ENCODE results near the gene CACNA2D1.

GRCh38 chr7:82126576-82126975 lies 317.0 kb downstream of the CACNA2D1 start:
- TF ChIP-seq, protein P1, sequence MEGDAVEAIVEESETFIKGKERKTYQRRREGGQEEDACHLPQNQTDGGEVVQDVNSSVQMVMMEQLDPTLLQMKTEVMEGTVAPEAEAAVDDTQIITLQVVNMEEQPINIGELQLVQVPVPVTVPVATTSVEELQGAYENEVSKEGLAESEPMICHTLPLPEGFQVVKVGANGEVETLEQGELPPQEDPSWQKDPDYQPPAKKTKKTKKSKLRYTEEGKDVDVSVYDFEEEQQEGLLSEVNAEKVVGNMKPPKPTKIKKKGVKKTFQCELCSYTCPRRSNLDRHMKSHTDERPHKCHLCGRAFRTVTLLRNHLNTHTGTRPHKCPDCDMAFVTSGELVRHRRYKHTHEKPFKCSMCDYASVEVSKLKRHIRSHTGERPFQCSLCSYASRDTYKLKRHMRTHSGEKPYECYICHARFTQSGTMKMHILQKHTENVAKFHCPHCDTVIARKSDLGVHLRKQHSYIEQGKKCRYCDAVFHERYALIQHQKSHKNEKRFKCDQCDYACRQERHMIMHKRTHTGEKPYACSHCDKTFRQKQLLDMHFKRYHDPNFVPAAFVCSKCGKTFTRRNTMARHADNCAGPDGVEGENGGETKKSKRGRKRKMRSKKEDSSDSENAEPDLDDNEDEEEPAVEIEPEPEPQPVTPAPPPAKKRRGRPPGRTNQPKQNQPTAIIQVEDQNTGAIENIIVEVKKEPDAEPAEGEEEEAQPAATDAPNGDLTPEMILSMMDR (IDR thresholded peaks at IDR 0.05), result no peak
- TF ChIP-seq ZFX (IDR thresholded peaks at IDR 0.05; ENCODE audit: borderline replicate concordance), result no peak

Data from 22Rv1 (cell line).